Measurements from ENCODE around the gene DENND1A. TPM values are rescaled to one million over a fixed set of nuclear protein-coding genes. Genes with fewer than 3 reads are reported as not detected.

DENND1A gene
- total and polyA plus RNA-seq, 2 donors from 2014 or later, result 16.3 to 19.6 TPM

DNA sequence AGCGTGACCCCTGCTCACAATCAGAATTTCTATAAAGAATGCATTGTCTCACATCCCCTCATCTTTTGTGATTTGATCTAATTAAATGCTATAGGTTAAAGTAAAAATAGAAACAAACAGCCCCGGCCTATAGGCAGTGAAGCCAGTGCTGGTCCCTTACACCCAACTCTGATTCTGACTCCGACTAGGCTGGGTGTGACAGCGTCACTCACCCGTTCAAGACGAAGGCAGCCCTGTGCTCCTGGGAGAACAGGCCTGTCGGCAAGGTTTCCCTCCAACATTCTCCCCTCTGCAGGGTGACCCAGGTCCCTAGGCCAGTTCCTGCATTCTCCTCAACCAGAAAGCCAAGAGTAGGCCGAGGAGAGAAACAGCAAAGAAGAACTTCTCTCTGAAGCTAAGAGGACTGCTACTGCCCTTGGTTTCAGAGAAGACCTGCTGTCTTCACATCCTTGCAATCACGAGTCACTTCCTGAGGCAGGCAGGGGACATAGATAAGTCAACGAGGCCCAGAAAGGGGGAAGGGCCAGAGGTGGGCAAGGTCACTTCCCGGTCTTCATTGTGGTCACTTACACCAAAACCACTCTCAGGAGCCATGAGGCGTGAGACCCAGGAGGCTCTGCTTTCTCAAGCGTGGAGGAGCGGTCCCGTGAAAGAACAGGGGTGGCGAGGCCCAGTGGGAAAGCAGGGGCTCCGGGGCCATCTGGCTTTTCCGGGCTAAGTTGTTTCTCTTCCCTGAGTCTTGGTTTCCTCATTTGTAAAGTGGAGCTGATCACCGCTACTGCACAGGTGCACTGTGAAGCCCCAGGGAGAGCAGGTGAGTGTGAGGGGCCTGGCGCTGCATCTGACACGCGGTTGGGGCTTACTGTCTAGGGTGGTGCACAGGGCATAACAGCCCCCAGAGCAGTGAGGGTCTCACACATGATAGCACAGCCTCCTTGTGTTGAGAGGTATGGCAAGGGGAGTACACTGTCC, 373.2 kb downstream of the DENND1A start:
- Histone ChIP-seq H3K9me3 (ENCODE audit: control insufficient read depth in 2 of 3, insufficient read depth in 1 of 3, low read length in 3 of 3) (no peaks in the 10 kb centered on the region), H3K4me1 (ENCODE audit: control insufficient read depth in 2 of 3, insufficient read depth in 2 of 3, low read depth in 1 of 3, low read length in 3 of 3) (peaks cover 0 to 3% (median 0%) of the 10 kb centered on the region in 3 donors), H3K9ac (ENCODE audit: low read length in 3 of 3) (no peak overlapping the region), H3K4me3 (ENCODE audit: low read length in 3 of 3) (no peak overlapping the region), H3K27ac (ENCODE audit: low read depth in 2 of 2, low read length in 2 of 2) (no peak overlapping the region), H3K36me3 (ENCODE audit: control insufficient read depth in 2 of 3, insufficient read depth in 3 of 3, low read length in 3 of 3) (peaks cover 0 to 19% (median 8%) of the 10 kb centered on the region in 3 donors), H3K27me3 (ENCODE audit: control insufficient read depth, insufficient read depth, low read length) (no peaks in the 10 kb centered on the region)
- TF ChIP-seq, protein P1, sequence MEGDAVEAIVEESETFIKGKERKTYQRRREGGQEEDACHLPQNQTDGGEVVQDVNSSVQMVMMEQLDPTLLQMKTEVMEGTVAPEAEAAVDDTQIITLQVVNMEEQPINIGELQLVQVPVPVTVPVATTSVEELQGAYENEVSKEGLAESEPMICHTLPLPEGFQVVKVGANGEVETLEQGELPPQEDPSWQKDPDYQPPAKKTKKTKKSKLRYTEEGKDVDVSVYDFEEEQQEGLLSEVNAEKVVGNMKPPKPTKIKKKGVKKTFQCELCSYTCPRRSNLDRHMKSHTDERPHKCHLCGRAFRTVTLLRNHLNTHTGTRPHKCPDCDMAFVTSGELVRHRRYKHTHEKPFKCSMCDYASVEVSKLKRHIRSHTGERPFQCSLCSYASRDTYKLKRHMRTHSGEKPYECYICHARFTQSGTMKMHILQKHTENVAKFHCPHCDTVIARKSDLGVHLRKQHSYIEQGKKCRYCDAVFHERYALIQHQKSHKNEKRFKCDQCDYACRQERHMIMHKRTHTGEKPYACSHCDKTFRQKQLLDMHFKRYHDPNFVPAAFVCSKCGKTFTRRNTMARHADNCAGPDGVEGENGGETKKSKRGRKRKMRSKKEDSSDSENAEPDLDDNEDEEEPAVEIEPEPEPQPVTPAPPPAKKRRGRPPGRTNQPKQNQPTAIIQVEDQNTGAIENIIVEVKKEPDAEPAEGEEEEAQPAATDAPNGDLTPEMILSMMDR (IDR thresholded peaks at IDR 0.05; ENCODE audit: borderline replicate concordance, extremely low read depth, insufficient read depth), result no peak
- no peak for DNase-seq
- FAIRE-seq, result no peak
- intact Hi-C loops (cut with DNase I), result no loop called here

GRCh38 chr9:123555646-123556045, 374.3 kb downstream of the DENND1A start:
- no peak for DNase-seq
- no peak overlapping the region for H3K9ac ChIP-seq (ENCODE audit: low read length in 3 of 3)
- H3K27me3 ChIP-seq (ENCODE audit: control insufficient read depth, insufficient read depth, low read length), result no peaks in the 10 kb centered on the region
- H3K4me3 ChIP-seq (ENCODE audit: low read length in 3 of 3), result no peak overlapping the region
- TF ChIP-seq, protein P1 (IDR thresholded peaks at IDR 0.05; ENCODE audit: borderline replicate concordance, extremely low read depth, insufficient read depth), result no peak
- peaks cover 5 to 6% (median 6%) of the 10 kb centered on the region in 3 donors for H3K4me1 ChIP-seq (ENCODE audit: control insufficient read depth in 2 of 3, insufficient read depth in 2 of 3, low read depth in 1 of 3, low read length in 3 of 3)
- H3K9me3 ChIP-seq (ENCODE audit: control insufficient read depth in 2 of 3, insufficient read depth in 1 of 3, low read length in 3 of 3), result no peaks in the 10 kb centered on the region
- intact Hi-C loops (cut with DNase I), result no loop called here
- no peak overlapping the region for H3K27ac ChIP-seq (ENCODE audit: low read depth in 2 of 2, low read length in 2 of 2)
- FAIRE-seq, result no peak
- peaks cover 0 to 19% (median 8%) of the 10 kb centered on the region in 3 donors for H3K36me3 ChIP-seq (ENCODE audit: control insufficient read depth in 2 of 3, insufficient read depth in 3 of 3, low read length in 3 of 3)

- peaks cover 0 to 19% (median 8%) of the 10 kb centered on the region in 3 donors for H3K36me3 ChIP-seq (ENCODE audit: control insufficient read depth in 2 of 3, insufficient read depth in 3 of 3, low read length in 3 of 3)
- intact Hi-C loops (cut with DNase I), result no loop called here
- TF ChIP-seq, protein P1 (IDR thresholded peaks at IDR 0.05; ENCODE audit: borderline replicate concordance, extremely low read depth, insufficient read depth), result no peak
- peaks cover 6 to 7% (median 7%) of the 10 kb centered on the region in 3 donors for H3K4me1 ChIP-seq (ENCODE audit: control insufficient read depth in 2 of 3, insufficient read depth in 2 of 3, low read depth in 1 of 3, low read length in 3 of 3)
- DNase-seq, result no peak
- no peak overlapping the region for H3K9ac ChIP-seq (ENCODE audit: low read length in 3 of 3)
- H3K27me3 ChIP-seq (ENCODE audit: control insufficient read depth, insufficient read depth, low read length), result no peaks in the 10 kb centered on the region
- H3K9me3 ChIP-seq (ENCODE audit: control insufficient read depth in 2 of 3, insufficient read depth in 1 of 3, low read length in 3 of 3), result no peaks in the 10 kb centered on the region
- no peak overlapping the region for H3K4me3 ChIP-seq (ENCODE audit: low read length in 3 of 3)
- no peak overlapping the region for H3K27ac ChIP-seq (ENCODE audit: low read depth in 2 of 2, low read length in 2 of 2)
- FAIRE-seq, result no peak
Observed at GRCh38 chr9:123552530-123552929, 377.4 kb downstream of the DENND1A start.

Measured in kidney (tissue), 14 donors.